Keratinocyte (primary cell): ENCODE measurements around the gene PRKCZ. TPM values are rescaled to one million over a fixed set of nuclear protein-coding genes. Genes with fewer than 3 reads are reported as not detected.
A peak's percentile ranks its signal among the peaks of the same experiment; 100 is the strongest.

Source experiments
- DNase-seq: peaks from one replicate; pipeline ENCODE4 v3.0.0-alpha.2; 2011; ENCODE audit warnings: low read depth, missing footprints, low spot score
- FAIRE-seq: peaks from 2 replicates; lab custom pipeline; 2011; peaks lifted over from hg19 to GRCh38; lab: Jason Lieb, UNC
- H2AFZ ChIP-seq: 2 replicates; pipeline ENCODE4 v1.6.0; 2012; ENCODE audit warnings: low read length, control low read depth, inconsistent platforms; ENCODE audit not compliant: control insufficient read depth
- H3K27ac ChIP-seq: 2 replicates; pipeline ENCODE4 v1.5.1; 2011; ENCODE audit warnings: low read length; ENCODE audit not compliant: control insufficient read depth, insufficient read depth
- H3K27me3 ChIP-seq: 3 replicates; pipeline ENCODE4 v1.6.0; 2011; ENCODE audit warnings: low read length; ENCODE audit not compliant: control insufficient read depth, insufficient read depth; ENCODE audit errors: extremely low read depth
- H3K36me3 ChIP-seq, 2 experiments: 2 replicates in 1 of 2; 3 replicates in 1 of 2; pipeline ENCODE4 v1.5.1; 2011; ENCODE audit warnings: low read length in 2 of 2, mild to moderate bottlenecking in 1 of 2; ENCODE audit not compliant: control insufficient read depth in 2 of 2, insufficient read depth in 2 of 2; ENCODE audit errors: extremely low read depth in 1 of 2
- H3K4me1 ChIP-seq: 3 replicates; pipeline ENCODE4 v1.5.1; 2011; ENCODE audit warnings: low read length; ENCODE audit not compliant: control insufficient read depth, insufficient read depth; ENCODE audit errors: extremely low read depth
- H3K4me2 ChIP-seq: 3 replicates; pipeline ENCODE4 v1.6.0; 2011; ENCODE audit warnings: low read depth, low read length; ENCODE audit not compliant: control insufficient read depth, insufficient read depth; ENCODE audit errors: extremely low read depth
- H3K4me3 ChIP-seq, 3 experiments: fragments of 200-600 bp in 1 of 3; sonication (generic) in 1 of 3; 2 replicates in 2 of 3; 3 replicates in 1 of 3; pipeline ENCODE4 v1.5.1; 2011 to 2016; ENCODE audit warnings: low read length in 3 of 3, mild to moderate bottlenecking in 3 of 3, control low read depth in 2 of 3, inconsistent platforms in 1 of 3, low read depth in 1 of 3, mixed read lengths in 1 of 3, mixed run types in 1 of 3, moderate library complexity in 1 of 3; ENCODE audit not compliant: control insufficient read depth in 2 of 3, insufficient read depth in 2 of 3; ENCODE audit errors: extremely low read depth in 1 of 3
- H3K79me2 ChIP-seq: 2 replicates; pipeline ENCODE4 v1.6.0; 2012; ENCODE audit warnings: low read length; ENCODE audit not compliant: control insufficient read depth, insufficient read depth
- H3K9ac ChIP-seq: 3 replicates; pipeline ENCODE4 v1.6.0; 2011; ENCODE audit warnings: low read length; ENCODE audit not compliant: control insufficient read depth, insufficient read depth; ENCODE audit errors: extremely low read depth
- H3K9me1 ChIP-seq: 3 replicates; pipeline ENCODE4 v1.6.0; 2011; ENCODE audit warnings: low read length; ENCODE audit not compliant: control insufficient read depth, insufficient read depth; ENCODE audit errors: extremely low read depth
- H3K9me3 ChIP-seq: 2 replicates; pipeline ENCODE4 v1.5.1; 2012; ENCODE audit warnings: low read depth, low read length; ENCODE audit not compliant: control insufficient read depth
- H4K20me1 ChIP-seq: 3 replicates; pipeline ENCODE4 v1.6.0; 2011; ENCODE audit warnings: low read length; ENCODE audit not compliant: control insufficient read depth, insufficient read depth; ENCODE audit errors: extremely low read depth
- CTCF ChIP-seq, 3 experiments: IDR thresholded peaks in 1 of 3; conservative IDR thresholded peaks in 1 of 3; optimal IDR thresholded peaks in 1 of 3; 2 replicates in 2 of 3; 3 replicates in 1 of 3; pipeline versions ENCODE3 to v1.5.1; 2011; ENCODE audit warnings: low read length in 3 of 3, mild to moderate bottlenecking in 3 of 3, moderate library complexity in 2 of 3, control low read depth in 1 of 3, inconsistent platforms in 1 of 3; ENCODE audit not compliant: insufficient read depth in 2 of 3; ENCODE audit errors: extremely low read depth in 1 of 3
- EZH2 ChIP-seq: IDR thresholded peaks from one replicate; pipeline ENCODE4 v1.6.1; 2012; ENCODE audit warnings: inconsistent platforms, mild to moderate bottlenecking, low read length, moderate library complexity
- dilution Hi-C: fragments of 300-500 bp; cut with MboI; formaldehyde crosslinking; loops from one replicate; pipeline ENCODE4 v1.7.0; 2020; ENCODE audit warnings: low sequenced_read_pairs; ENCODE audit not compliant: extremely low pct_ligation_motif_present
- polyA plus RNA-seq, 5 experiments: library from polyadenylated mRNA; depleted of rRNA in 3 of 5; stranded (reverse) in 3 of 5; stranded (forward) in 1 of 5; unstranded in 1 of 5; fragments of >200 nt; gene quantifications; 1 replicate in 1 of 5; 2 replicates in 3 of 5; 3 replicates in 1 of 5; pipeline versions ENCODE4 v1.2.1 to v1.2.3, GENCODE V29; 2011 to 2012; ENCODE audit warnings: missing spikeins in 2 of 5, low read depth in 1 of 5, low replicate concordance in 1 of 5

The PRKCZ gene
- polyA plus RNA-seq, 1 donor (not counting 4 experiments of a cell fraction or from before 2014, with no cell fraction given), result 36.3 TPM

- dilution Hi-C loops, result no loop called here
- H3K27me3 ChIP-seq, result no peaks in the 10 kb centered on the region
- no peak for DNase-seq
- H3K27ac ChIP-seq, result peak overlapping the region; percentile 44
- peak overlapping the region; percentile 48 for H3K9ac ChIP-seq
- H3K79me2 ChIP-seq, result peaks cover 99% of the 10 kb centered on the region
- H2AFZ ChIP-seq, result no peak overlapping the region
- FAIRE-seq, result no peak
- peaks cover 1% of the 10 kb centered on the region for H3K9me1 ChIP-seq
- H3K4me3 ChIP-seq, result peak overlapping the region in 2 of 3 experiments; percentile 19 to 21
- H4K20me1 ChIP-seq, result peaks cover 74% of the 10 kb centered on the region
- no peaks in the 10 kb centered on the region for H3K9me3 ChIP-seq
- peaks cover 45% of the 10 kb centered on the region for H3K4me1 ChIP-seq
- TF ChIP-seq CTCF (optimal IDR thresholded peaks at IDR 0.05 in 1 of 3, IDR thresholded peaks at IDR 0.05 in 1 of 3, conservative IDR thresholded peaks at IDR 0.05 in 1 of 3; ENCODE audit: extremely low read depth in 1 of 3, insufficient read depth in 2 of 3, low read length in 3 of 3) (no peak), EZH2 (no peak)
- peak overlapping the region; percentile 63 for H3K4me2 ChIP-seq
- H3K36me3 ChIP-seq, result no peaks in the 10 kb centered on the region
These were observed 184.0 kb downstream of the PRKCZ start for GRCh38 chr1:2233997-2234761.

GRCh38 chr1:2234762-2235113, 184.5 kb downstream of the PRKCZ start:
- FAIRE-seq, result no peak
- Histone ChIP-seq H3K9ac (peak overlapping the region; percentile 48), H3K4me1 (peaks cover 50% of the 10 kb centered on the region), H2AFZ (no peak overlapping the region), H3K4me3 (peak overlapping the region in 1 of 3 experiments; percentile 19), H3K27ac (peak overlapping the region; percentile 44), H3K9me3 (no peaks in the 10 kb centered on the region), H3K9me1 (peaks cover 5% of the 10 kb centered on the region), H4K20me1 (peaks cover 73% of the 10 kb centered on the region), H3K4me2 (peak overlapping the region; percentile 63), H3K79me2 (peaks cover 99% of the 10 kb centered on the region), H3K36me3 (no peaks in the 10 kb centered on the region), H3K27me3 (no peaks in the 10 kb centered on the region)
- TF ChIP-seq EZH2 (no peak), CTCF (optimal IDR thresholded peaks at IDR 0.05 in 1 of 3, IDR thresholded peaks at IDR 0.05 in 1 of 3, conservative IDR thresholded peaks at IDR 0.05 in 1 of 3; ENCODE audit: extremely low read depth in 1 of 3, insufficient read depth in 2 of 3, low read length in 3 of 3) (no peak)
- no peak for DNase-seq
- dilution Hi-C loops, result no loop called here

Other genes starting within 250 kb of the PRKCZ start
- gene GNB1, start 159.3 kb upstream of the PRKCZ start, polyA plus RNA-seq, result 352 to 441 TPM (median 364 TPM) in 3 replicates
- gene CALML6, start 135.2 kb upstream of the PRKCZ start, polyA plus RNA-seq, result 0.08 to 0.45 TPM in 2 of 3 replicates, not detected in the other
- 0.10 to 0.35 TPM (median 0.10 TPM) in 3 replicates for gene TMEM52, start 131.1 kb upstream of the PRKCZ start, polyA plus RNA-seq
- not detected in 3 replicates for gene CFAP74, start 46.6 kb upstream of the PRKCZ start, polyA plus RNA-seq
- gene GABRD, start 31.1 kb upstream of the PRKCZ start, polyA plus RNA-seq, result not detected in 3 replicates
- gene FAAP20, start 144.4 kb downstream of the PRKCZ start, polyA plus RNA-seq, result 7.3 to 13.7 TPM (median 8.9 TPM) in 3 replicates
- gene SKI, start 177.9 kb downstream of the PRKCZ start, polyA plus RNA-seq, result 3.8 to 10.1 TPM (median 4.8 TPM) in 3 replicates